Keratinocyte (primary cell): ENCODE results near the gene MZT2B. TPM values are rescaled to one million over a fixed set of nuclear protein-coding genes. Genes with fewer than 3 reads are reported as not detected.
"Not testable (repeated sequence)": the region's sequence is repeated elsewhere in the genome, so short reads cannot be mapped to it uniquely, and the experiment has no call there.

Experiments
- DNase-seq: peaks from one replicate; pipeline ENCODE4 v3.0.0-alpha.2; 2011; ENCODE audit warnings: low read depth, missing footprints, low spot score
- FAIRE-seq: peaks from 2 replicates; lab custom pipeline; 2011; peaks lifted over from hg19 to GRCh38; lab: Jason Lieb, UNC
- H2AFZ ChIP-seq: 2 replicates; pipeline ENCODE4 v1.6.0; 2012; ENCODE audit warnings: low read length, control low read depth, inconsistent platforms; ENCODE audit not compliant: control insufficient read depth
- H3K27ac ChIP-seq: 2 replicates; pipeline ENCODE4 v1.5.1; 2011; ENCODE audit warnings: low read length; ENCODE audit not compliant: control insufficient read depth, insufficient read depth
- H3K27me3 ChIP-seq: 3 replicates; pipeline ENCODE4 v1.6.0; 2011; ENCODE audit warnings: low read length; ENCODE audit not compliant: control insufficient read depth, insufficient read depth; ENCODE audit errors: extremely low read depth
- H3K36me3 ChIP-seq, 2 experiments: 2 replicates in 1 of 2; 3 replicates in 1 of 2; pipeline ENCODE4 v1.5.1; 2011; ENCODE audit warnings: low read length in 2 of 2, mild to moderate bottlenecking in 1 of 2; ENCODE audit not compliant: control insufficient read depth in 2 of 2, insufficient read depth in 2 of 2; ENCODE audit errors: extremely low read depth in 1 of 2
- H3K4me1 ChIP-seq: 3 replicates; pipeline ENCODE4 v1.5.1; 2011; ENCODE audit warnings: low read length; ENCODE audit not compliant: control insufficient read depth, insufficient read depth; ENCODE audit errors: extremely low read depth
- H3K4me2 ChIP-seq: 3 replicates; pipeline ENCODE4 v1.6.0; 2011; ENCODE audit warnings: low read depth, low read length; ENCODE audit not compliant: control insufficient read depth, insufficient read depth; ENCODE audit errors: extremely low read depth
- H3K4me3 ChIP-seq, 3 experiments: fragments of 200-600 bp in 1 of 3; sonication (generic) in 1 of 3; 2 replicates in 2 of 3; 3 replicates in 1 of 3; pipeline ENCODE4 v1.5.1; 2011 to 2016; ENCODE audit warnings: low read length in 3 of 3, mild to moderate bottlenecking in 3 of 3, control low read depth in 2 of 3, inconsistent platforms in 1 of 3, low read depth in 1 of 3, mixed read lengths in 1 of 3, mixed run types in 1 of 3, moderate library complexity in 1 of 3; ENCODE audit not compliant: control insufficient read depth in 2 of 3, insufficient read depth in 2 of 3; ENCODE audit errors: extremely low read depth in 1 of 3
- H3K79me2 ChIP-seq: 2 replicates; pipeline ENCODE4 v1.6.0; 2012; ENCODE audit warnings: low read length; ENCODE audit not compliant: control insufficient read depth, insufficient read depth
- H3K9ac ChIP-seq: 3 replicates; pipeline ENCODE4 v1.6.0; 2011; ENCODE audit warnings: low read length; ENCODE audit not compliant: control insufficient read depth, insufficient read depth; ENCODE audit errors: extremely low read depth
- H3K9me1 ChIP-seq: 3 replicates; pipeline ENCODE4 v1.6.0; 2011; ENCODE audit warnings: low read length; ENCODE audit not compliant: control insufficient read depth, insufficient read depth; ENCODE audit errors: extremely low read depth
- H3K9me3 ChIP-seq: 2 replicates; pipeline ENCODE4 v1.5.1; 2012; ENCODE audit warnings: low read depth, low read length; ENCODE audit not compliant: control insufficient read depth
- H4K20me1 ChIP-seq: 3 replicates; pipeline ENCODE4 v1.6.0; 2011; ENCODE audit warnings: low read length; ENCODE audit not compliant: control insufficient read depth, insufficient read depth; ENCODE audit errors: extremely low read depth
- CTCF ChIP-seq, 3 experiments: IDR thresholded peaks in 1 of 3; conservative IDR thresholded peaks in 1 of 3; optimal IDR thresholded peaks in 1 of 3; 2 replicates in 2 of 3; 3 replicates in 1 of 3; pipeline versions ENCODE3 to v1.5.1; 2011; ENCODE audit warnings: low read length in 3 of 3, mild to moderate bottlenecking in 3 of 3, moderate library complexity in 2 of 3, control low read depth in 1 of 3, inconsistent platforms in 1 of 3; ENCODE audit not compliant: insufficient read depth in 2 of 3; ENCODE audit errors: extremely low read depth in 1 of 3
- EZH2 ChIP-seq: IDR thresholded peaks from one replicate; pipeline ENCODE4 v1.6.1; 2012; ENCODE audit warnings: inconsistent platforms, mild to moderate bottlenecking, low read length, moderate library complexity
- dilution Hi-C: fragments of 300-500 bp; cut with MboI; formaldehyde crosslinking; loops from one replicate; pipeline ENCODE4 v1.7.0; 2020; ENCODE audit warnings: low sequenced_read_pairs; ENCODE audit not compliant: extremely low pct_ligation_motif_present
- polyA plus RNA-seq, 5 experiments: library from polyadenylated mRNA; depleted of rRNA in 3 of 5; stranded (reverse) in 3 of 5; stranded (forward) in 1 of 5; unstranded in 1 of 5; fragments of >200 nt; gene quantifications; 1 replicate in 1 of 5; 2 replicates in 3 of 5; 3 replicates in 1 of 5; pipeline versions ENCODE4 v1.2.1 to v1.2.3, GENCODE V29; 2011 to 2012; ENCODE audit warnings: missing spikeins in 2 of 5, low read depth in 1 of 5, low replicate concordance in 1 of 5

The MZT2B gene
- polyA plus RNA-seq, 1 donor (not counting 4 experiments of a cell fraction or from before 2014, with no cell fraction given): 133 TPM

- Histone ChIP-seq H3K36me3 (peaks cover 13 to 21% of the 10 kb centered on the region in 2 experiments), H3K9me3 (no peaks in the 10 kb centered on the region), H3K4me1 (no peaks in the 10 kb centered on the region), H3K9me1 (no peaks in the 10 kb centered on the region), H3K9ac (no peak overlapping the region), H3K27me3 (no peaks in the 10 kb centered on the region), H2AFZ (no peak overlapping the region), H3K79me2 (peaks cover 5% of the 10 kb centered on the region), H4K20me1 (no peaks in the 10 kb centered on the region), H3K27ac (no peak overlapping the region), H3K4me2 (no peak overlapping the region), H3K4me3 (no peak overlapping the region)
- TF ChIP-seq EZH2: no peak
- no peak for TF ChIP-seq CTCF (optimal IDR thresholded peaks at IDR 0.05 in 1 of 3, IDR thresholded peaks at IDR 0.05 in 1 of 3, conservative IDR thresholded peaks at IDR 0.05 in 1 of 3; ENCODE audit: extremely low read depth in 1 of 3, insufficient read depth in 2 of 3, low read length in 3 of 3)
- dilution Hi-C loops: no loop called here
- FAIRE-seq (no peak), DNase-seq (no peak)
These were observed 12.2 kb upstream of the MZT2B start for GRCh38 chr2:130169896-130170295.

DNA sequence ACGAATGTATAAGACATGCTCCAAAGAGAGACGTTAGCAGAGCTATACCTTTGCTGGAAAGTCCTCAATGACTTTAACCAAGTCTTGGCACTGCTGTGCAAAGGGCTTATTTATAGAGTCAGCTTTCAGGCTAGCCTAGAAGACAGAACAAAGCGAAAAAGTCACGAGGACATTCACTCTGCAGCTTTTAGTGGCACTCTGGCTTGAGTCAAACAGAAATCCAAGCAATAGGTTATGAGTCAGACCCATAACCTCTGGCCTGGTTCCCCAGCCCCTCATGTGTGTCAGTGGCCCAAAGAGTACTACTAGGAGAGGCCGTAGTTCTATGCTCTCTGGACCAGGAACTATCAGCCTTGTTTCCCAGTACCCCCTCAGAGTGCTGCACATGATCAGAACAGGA, 7.2 kb upstream of the MZT2B start:
- FAIRE-seq, H3K27me3 ChIP-seq, H3K4me2 ChIP-seq, H3K9me3 ChIP-seq, H3K4me3 ChIP-seq, H3K9me1 ChIP-seq, H3K9ac ChIP-seq, H2AFZ ChIP-seq, DNase-seq, dilution Hi-C loops, H3K4me1 ChIP-seq, H4K20me1 ChIP-seq, H3K27ac ChIP-seq: not testable (repeated sequence)
- H3K36me3 ChIP-seq: peaks cover 8 to 15% of the 10 kb centered on the region in 2 experiments
- H3K79me2 ChIP-seq: peaks cover 40% of the 10 kb centered on the region

GRCh38 chr2:130180404-130181324, 1.4 kb upstream of the MZT2B start:
- Histone ChIP-seq H3K79me2 (peaks cover 75% of the 10 kb centered on the region), H3K4me2 (peak overlapping the region; percentile 93), H3K27ac (peak overlapping the region; percentile 86), H2AFZ (peak overlapping the region; percentile 80), H3K4me1 (peaks cover 12% of the 10 kb centered on the region), H3K9ac (peak overlapping the region; percentile 92), H3K4me3 (peak overlapping the region; percentile 88 to 99 (median 90)), H3K36me3 (peaks cover 4 to 12% of the 10 kb centered on the region in 2 experiments)
- FAIRE-seq, dilution Hi-C loops, H3K27me3 ChIP-seq, H4K20me1 ChIP-seq, H3K9me3 ChIP-seq, DNase-seq, H3K9me1 ChIP-seq: not testable (repeated sequence)
